HFF-Myc (cell line): ENCODE data around the gene SYNGR4.

Experiments
- DNase-seq: peaks from one replicate; pipeline ENCODE4 v3.0.0-alpha.2; 2011; ENCODE audit warnings: low read depth; ENCODE audit errors: extremely low read depth
- H3K4me3 ChIP-seq: replicated peaks from 2 replicates; pipeline ENCODE4 v1.5.1; 2011; ENCODE audit warnings: low read depth, mild to moderate bottlenecking, control low read depth, low read length
- CTCF ChIP-seq: IDR thresholded peaks from 2 replicates; pipeline ENCODE4 v1.5.1; 2012; ENCODE audit warnings: mild to moderate bottlenecking, low read depth, low read length, control low read depth; ENCODE audit errors: missing control alignments

SYNGR4 gene

GRCh38 chr19:48419158-48419920 lies 55.2 kb downstream of the SYNGR4 start:
- no peak for TF ChIP-seq CTCF
- no peak for DNase-seq
- no peak overlapping the region for H3K4me3 ChIP-seq

GRCh38 chr19:48421548-48421947 lies 57.4 kb downstream of the SYNGR4 start:
- no peak for DNase-seq
- H3K4me3 ChIP-seq, result no peak overlapping the region
- TF ChIP-seq CTCF, result no peak

GRCh38 chr19:48424694-48425219 lies 60.6 kb downstream of the SYNGR4 start:
- no peak overlapping the region for H3K4me3 ChIP-seq
- TF ChIP-seq CTCF, result no peak
- DNase-seq, result no peak
